Suppressor macrophage treated with lipopolysaccharide for 1 hour (primary cell): ENCODE measurements around the gene KCNG3.

Source experiments
- DNase-seq, 3 donors: peaks; one replicate each; pipeline ENCODE4 v3.0.0-alpha.2; 2020 to 2022

KCNG3 gene

DNA sequence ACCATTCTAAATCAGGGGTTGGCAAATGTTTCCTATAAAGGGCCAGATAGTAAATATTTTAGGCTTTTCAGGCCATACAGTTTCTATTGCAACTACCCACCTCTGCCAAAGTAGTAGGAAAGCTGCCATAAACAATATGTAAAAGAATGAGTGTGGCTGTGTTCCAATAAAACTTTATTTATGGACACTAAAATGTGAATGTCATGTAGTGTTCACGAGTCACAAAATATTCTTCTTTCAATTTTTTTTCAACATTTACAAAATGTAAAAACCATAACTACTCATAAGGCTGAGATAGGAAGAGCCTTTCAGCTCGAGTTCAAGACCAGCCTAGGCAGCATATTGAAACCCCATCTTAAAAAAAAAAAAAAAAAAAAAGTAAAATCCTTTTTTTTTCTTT is 13.4 kb downstream of the KCNG3 start:
- DNase-seq: no peak

DNA sequence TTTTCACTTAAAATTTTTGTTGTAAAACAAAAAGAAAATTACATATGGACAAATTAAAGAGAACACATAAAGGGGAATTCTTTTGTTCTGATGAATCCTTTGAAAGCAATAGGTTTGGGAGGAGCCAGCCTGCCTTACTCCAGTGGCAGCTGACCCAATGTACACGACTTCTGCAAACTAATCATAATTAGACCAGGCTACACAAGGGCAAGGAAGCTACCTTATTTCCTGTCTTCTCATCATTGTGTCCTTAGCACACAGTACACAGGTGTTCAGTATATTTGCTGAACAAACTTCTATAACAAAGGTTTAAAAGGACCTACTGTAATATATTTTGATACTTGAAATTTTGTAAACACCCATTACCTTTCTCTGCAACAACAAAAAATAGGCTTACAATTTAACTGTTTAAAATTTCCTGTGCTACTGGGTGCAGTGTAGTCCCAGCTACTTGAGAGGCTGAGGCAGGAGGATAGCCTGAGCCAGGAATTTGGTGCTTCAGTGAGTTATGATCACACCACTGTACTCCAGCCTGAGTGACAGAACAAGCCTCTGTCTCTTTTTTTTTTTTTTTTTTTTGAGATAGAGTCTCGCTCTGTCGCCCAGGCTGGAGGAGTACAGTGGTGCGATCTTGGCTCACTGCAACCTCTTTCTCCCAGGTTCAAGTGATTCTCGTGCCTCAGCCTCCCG is 18.9 kb downstream of the KCNG3 start:
- DNase-seq: no peak

GRCh38 chr2:42470706-42471105 is 23.1 kb downstream of the KCNG3 start:
- DNase-seq: no peak

- no peak for DNase-seq
These were observed 29.2 kb downstream of the KCNG3 start for GRCh38 chr2:42464631-42465030.

DNA sequence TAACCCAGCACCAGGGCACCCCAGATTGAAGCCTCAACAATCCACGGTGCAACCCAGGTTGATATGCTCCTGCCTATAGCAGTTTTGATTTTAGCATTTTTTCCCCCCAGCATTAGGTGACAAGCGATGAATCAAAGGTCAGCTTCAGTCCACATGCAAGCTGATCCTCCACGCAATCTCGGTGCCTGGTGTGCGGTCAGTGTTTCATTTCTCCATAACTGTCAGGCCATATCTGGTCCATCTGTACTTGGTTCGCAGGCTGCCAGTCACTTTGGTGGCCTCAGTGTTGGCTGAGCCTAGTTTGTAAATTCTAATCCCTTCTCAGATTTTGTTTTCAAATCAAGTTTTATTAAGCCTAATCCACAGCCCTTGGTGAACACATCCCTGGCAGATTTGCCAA is 30.2 kb downstream of the KCNG3 start:
- DNase-seq: no peak

DNA sequence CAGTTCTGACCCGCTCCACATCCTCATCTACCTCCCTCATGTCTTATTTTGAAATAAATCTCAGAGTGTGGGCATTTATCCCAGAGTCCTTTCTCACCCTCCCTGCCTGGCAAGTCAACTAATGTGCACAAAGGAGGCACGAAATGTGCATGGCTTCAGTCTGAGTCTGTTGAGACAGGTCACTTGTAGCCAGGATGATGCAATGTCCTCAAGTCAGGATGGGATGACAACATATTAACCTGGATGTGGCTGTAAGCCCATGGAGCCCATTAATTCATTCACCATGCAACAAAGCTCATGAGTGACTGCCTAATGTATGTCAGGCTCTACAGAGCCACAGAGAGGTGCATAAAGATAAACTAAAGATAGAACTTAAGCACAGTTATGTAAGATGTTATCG is 34.5 kb downstream of the KCNG3 start:
- no peak for DNase-seq

DNA sequence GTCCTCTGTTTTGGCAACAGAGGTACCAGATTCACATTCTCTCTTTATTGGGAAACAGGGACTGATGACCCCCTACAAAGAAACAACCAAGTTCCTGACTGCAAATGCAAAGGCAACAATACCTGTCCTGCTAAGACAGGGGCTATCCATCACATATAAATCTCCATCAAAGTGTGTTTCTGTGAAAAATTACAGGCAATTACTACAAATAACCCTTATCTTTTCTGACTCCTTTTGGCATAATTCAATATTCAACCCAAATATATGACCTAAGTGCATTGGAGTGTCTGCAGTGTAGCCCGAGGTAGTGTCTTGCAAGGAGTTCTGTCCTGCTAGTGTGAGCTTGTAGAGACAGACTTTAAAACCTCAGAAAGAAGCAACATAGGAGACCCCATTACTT is 35.4 kb downstream of the KCNG3 start:
- DNase-seq: no peak

- DNase-seq: no peak
These were observed 36.8 kb downstream of the KCNG3 start for GRCh38 chr2:42457011-42457410.

DNA sequence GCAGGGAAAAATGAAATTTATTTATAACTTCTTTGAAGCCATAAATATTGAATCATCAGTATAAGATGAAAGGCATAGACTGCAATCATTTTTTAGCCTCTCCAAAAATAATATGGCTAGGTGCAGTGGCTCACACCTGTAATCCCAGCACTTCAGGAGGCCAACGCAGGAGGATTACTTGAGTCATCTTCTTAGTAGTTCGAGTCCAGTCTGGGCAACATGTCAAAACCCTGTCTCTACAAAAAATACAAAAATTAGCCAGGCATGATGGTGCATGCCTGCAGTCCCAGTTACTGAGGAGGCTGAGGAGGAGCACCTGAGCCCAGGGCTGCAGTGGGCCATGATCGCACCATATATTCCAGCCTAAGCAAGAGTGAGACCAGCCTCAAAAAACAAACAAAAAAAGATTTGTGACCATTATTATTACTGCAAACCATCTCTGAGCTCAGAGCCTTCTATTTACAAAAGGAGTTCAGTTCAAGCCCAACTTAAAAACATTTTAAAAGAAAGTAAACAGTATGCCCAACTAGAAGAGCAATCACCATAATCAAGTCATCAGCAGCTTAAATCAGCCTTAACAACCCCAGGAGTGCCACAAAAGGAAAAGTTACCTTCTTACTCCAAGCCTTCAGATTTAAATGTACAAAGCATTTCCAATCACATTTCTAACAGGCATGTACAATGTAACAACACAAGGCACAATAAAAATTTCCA is 37.5 kb downstream of the KCNG3 start:
- no peak for DNase-seq

GRCh38 chr2:42452545-42452944 is 41.2 kb downstream of the KCNG3 start:
- DNase-seq: no peak

- DNase-seq: no peak
These were observed 43.6 kb downstream of the KCNG3 start for GRCh38 chr2:42450136-42450535.

DNA sequence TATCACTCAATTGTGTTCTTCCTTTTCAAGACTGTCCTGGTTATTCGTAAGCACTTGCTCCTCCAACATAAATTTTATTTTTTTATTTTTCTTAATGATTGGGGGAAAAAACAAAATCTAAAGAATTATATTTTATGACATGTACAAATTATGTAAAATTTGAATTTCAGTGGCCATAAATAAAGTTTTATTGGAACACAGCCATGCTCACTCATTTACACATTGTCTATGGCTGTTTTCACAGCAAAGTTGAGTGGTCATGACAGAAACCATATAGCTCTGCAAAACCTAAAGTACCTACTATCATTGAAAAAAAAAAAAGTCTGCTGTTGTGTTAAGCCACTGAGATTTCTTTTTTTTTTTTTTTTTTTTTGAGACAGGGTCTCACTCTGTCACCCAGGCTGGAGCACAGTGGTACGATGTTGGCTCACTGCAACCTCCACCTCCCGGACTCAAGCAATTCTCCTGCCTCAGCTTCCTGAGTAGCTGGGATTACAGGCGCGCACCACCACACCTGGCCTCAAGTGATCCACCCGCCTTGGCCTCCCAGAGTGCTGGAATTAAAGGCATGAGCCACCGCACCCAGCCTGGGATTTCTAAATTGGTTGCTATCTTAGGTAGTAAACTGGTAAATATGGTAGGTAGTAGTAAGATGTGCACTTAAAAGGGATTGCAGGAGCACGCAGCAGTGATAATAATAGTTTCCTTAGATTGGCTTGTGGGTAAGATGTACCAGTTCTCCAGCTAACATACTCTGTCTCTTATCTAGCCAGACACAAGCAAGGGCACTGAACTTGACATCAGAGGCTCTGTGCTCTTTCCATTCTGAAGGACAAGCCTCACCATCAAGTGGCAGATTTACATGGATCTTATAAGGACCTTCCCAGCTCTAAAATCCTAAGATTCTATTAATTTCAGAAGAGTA is 44.4 kb downstream of the KCNG3 start:
- no peak for DNase-seq

DNA sequence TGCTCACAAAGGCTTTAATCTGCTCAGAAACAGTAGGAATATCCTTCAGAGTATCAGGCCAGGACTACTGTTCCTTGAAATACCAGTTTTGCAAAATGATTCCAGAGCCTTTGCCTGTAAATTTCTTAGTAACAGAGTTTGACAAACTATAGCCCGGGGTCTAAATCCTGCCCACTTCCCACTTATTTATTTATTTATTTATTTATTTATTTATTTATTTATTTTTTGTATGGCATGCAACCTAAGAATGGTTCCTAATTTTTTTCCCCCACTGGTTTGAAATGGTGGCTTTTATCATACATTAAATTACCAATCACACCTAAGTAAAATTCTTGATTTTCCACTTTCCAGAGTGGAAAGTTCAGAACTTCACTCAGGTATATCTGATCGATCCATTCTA is 45.6 kb downstream of the KCNG3 start:
- no peak for DNase-seq

DNA sequence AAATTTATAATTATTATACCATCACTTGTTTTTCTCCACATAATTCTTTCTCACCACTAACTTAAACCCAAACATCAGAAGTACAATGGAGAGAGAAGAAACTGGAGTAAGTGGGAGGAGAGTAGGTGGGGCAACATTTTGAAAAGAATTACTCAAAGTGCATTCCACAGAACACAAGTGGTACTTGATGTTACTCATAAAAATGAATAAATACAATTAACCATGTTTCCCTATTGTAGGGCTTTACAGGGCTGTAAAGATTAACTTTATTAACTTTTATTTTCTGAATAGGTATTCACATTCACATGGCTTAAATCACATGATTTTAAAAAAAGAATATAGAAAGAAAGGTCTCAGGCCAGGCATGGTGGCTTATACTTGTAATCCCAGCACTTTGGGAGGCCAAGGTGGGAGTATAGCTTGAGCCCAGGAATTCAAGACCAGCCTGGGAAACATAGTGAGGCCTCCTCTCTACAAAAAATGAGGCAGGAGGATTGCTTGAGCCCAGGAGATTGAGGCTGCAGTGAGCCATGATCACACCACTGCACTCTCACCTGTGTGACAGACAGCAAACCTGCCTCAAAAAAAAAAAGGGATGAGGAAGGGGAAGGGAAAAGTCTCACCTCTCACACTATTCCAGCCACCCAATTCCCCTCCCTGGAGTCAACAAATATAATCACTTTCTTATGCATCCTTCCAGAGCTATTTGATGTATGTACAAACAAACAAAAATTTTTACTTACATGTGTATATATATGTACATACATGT is 47.1 kb downstream of the KCNG3 start:
- no peak for DNase-seq

GRCh38 chr2:42443718-42444399 is 49.9 kb downstream of the KCNG3 start:
- DNase-seq: no peak

DNA sequence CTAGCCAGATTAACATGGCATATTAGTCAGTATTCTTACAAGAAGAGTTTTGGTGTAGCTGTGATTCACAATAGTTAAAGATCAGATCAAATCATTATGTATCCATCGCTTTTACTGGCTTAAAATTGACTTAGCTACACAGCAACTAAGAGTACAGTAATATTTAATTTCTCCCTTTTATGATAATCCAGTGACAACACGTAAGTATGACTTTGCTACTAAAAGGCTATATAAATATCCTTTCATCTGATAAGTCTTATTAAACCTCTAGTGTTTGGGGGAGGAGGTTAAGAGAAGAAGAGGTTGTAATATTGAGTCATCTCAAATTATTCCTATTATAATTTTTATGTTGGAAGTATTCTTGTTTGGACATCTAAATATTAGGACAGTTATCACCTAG is 51.0 kb downstream of the KCNG3 start:
- DNase-seq: no peak

DNA sequence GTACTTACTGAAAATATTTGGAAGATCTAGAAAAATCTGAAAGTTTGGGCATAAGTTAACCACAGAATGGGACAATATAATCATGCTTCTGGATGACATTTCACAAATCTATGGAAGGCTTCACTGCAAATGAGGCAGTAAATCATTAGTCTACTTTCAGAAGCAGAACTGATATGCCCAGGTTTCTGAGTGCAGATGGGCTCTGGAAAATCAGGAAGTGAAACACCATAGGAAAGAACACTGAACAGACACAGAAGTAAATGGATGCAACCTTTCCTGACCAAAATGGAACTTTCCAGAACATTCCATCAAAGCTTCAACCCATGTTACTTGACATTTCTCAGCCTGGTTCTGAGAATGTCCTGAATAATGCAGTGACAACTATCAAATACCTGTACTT is 55.1 kb downstream of the KCNG3 start:
- peak; percentile 14 to 35 (median 23) for DNase-seq

DNA sequence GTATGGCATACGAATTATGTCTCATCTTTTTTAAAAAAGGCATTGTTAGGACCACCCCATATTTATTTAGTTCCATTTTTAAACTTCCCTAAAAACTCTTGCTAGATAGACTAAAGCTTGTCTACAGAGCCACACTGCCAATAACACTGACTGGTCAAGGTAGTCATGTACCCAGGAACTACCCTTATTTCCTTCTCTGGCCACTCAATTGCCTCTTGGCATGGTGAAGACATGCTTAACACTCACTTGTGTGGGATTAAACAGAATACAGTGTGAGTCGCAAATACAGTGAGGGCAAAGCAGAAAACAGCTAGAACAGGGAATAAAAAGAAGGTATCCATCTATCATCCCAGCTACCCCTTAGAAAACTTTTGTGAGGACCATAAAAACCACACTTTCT is 57.4 kb downstream of the KCNG3 start:
- no peak for DNase-seq

GRCh38 chr2:42435628-42436027 is 58.2 kb downstream of the KCNG3 start:
- DNase-seq: no peak

- DNase-seq: no peak
These were observed 63.6 kb downstream of the KCNG3 start for GRCh38 chr2:42430188-42430587.

DNA sequence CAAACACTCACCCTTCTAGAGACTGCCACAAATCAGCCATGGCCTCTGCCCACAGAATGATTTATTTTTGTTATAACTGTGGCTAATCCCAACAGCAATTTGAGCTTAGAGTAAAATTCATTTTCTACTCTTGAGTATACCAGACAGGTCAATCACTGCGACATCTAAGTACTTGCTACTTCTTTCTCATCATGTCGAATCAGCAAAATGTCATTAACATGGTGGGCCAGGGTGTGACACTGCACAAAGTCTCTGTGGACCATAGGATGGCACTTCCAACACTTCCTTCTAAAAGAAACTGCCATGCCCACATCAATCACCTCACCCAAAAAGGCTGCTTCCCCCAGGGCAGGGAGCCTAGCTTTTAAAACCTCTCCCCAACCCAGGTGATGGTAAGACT is 64.4 kb downstream of the KCNG3 start:
- no peak for DNase-seq

DNA sequence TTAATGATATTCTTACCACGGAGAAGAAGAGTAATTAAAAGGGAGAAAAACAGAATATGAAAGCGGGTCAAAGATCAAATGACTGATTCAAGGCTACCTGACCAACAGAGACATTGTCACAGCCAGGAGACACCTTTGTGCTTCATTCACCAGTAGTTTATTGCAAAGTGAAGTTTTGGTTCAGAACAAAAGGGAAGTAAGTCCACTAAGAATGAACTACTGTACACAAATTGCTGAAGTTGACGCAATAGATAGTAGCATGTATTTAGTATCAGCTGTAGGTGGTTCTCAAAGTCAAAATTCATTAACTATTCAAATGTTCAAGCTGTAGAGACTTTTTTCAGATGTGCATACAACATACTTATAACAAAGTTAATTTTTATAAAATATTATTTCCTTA is 68.1 kb downstream of the KCNG3 start:
- peak in 1 of 3 donors; percentile 22 for DNase-seq
